Esophagus squamous epithelium (tissue), 5 donors: Measurements from ENCODE around the gene MINDY2. TPM values are rescaled to one million over a fixed set of nuclear protein-coding genes. Genes with fewer than 3 reads are reported as not detected.

ENCODE experiments used
- DNase-seq: peaks from one replicate; lab custom pipeline; 2025; lab: John Stamatoyannopoulos, UW
- H3K27ac ChIP-seq, 4 donors: fragments of 200-600 bp; sonication (generic); one replicate each; pipeline ENCODE4 v1.5.1; 2016 to 2019; ENCODE audit warnings: mild to moderate bottlenecking in 1 of 4
- H3K27me3 ChIP-seq, 4 donors: fragments of 200-600 bp; sonication (generic); 1 replicate in 3 of 4; 2 replicates in 1 of 4; pipeline versions ENCODE4 v1.5.1 to v1.6.0; 2017 to 2021; ENCODE audit warnings: antibody characterized with exemption in 1 of 4
- H3K36me3 ChIP-seq, 3 donors: fragments of 200-600 bp; sonication (generic); one replicate each; pipeline ENCODE4 v1.5.1; 2016 to 2019
- H3K4me1 ChIP-seq, 3 donors: fragments of 200-600 bp; sonication (generic); one replicate each; pipeline ENCODE4 v1.5.1; 2017 to 2019
- H3K4me3 ChIP-seq, 4 donors: fragments of 200-600 bp; sonication (generic); 1 replicate in 3 of 4; 2 replicates in 1 of 4; pipeline ENCODE4 v1.5.1; 2016 to 2019; ENCODE audit warnings: mild to moderate bottlenecking in 2 of 4, moderate library complexity in 1 of 4
- H3K9me3 ChIP-seq, 3 donors: fragments of 200-600 bp; sonication (generic); one replicate each; pipeline ENCODE4 v1.5.1; 2016 to 2019
- POLR2A ChIP-seq, 4 donors: fragments of 450-650 bp; IDR thresholded peaks; one replicate each; pipeline ENCODE4 v1.6.1; 2017; ENCODE audit warnings: antibody characterized with exemption in 4 of 4, mild to moderate bottlenecking in 4 of 4, moderate library complexity in 3 of 4
- WGBS, 2 donors: methylation state at CpG; one replicate each; pipeline ENCODE4 v1.1.5; 2018; 5-methylcytosine and 5-hydroxymethylcytosine counted together
- intact Hi-C: fragments of 100-400 bp; cut with DNase I; formaldehyde crosslinking; loops from one replicate; pipeline ENCODE4 v1.15.0; 2022
- small RNA-seq, 4 donors: library from RNA; depleted of rRNA; stranded (forward); fragments of <200 nt; gene quantifications; one replicate each; pipeline ENCODE3, GENCODE V24; 2016
- total RNA-seq, 4 donors: library from RNA; depleted of rRNA; stranded (reverse); fragments of >200 nt; gene quantifications; one replicate each; pipeline ENCODE4 v1.1.0, GENCODE V29; 2016
- TF ChIP-seq, protein P1 (sequence below), 6 experiments: fragments of 450-650 bp in 4 of 6; fragments of 200-600 bp in 2 of 6; sonication (generic) in 2 of 6; IDR thresholded peaks; one replicate each; pipeline ENCODE4 v1.5.1; 2016 to 2019; ENCODE audit warnings: antibody characterized with exemption in 6 of 6, mild to moderate bottlenecking in 4 of 6, moderate library complexity in 4 of 6
- donor health status: DM: yes; HTN: yes; CAD: no.

The MINDY2 gene
- total RNA-seq, 4 donors from 2014 or later = 9.1 to 17.0 (median 13.9) TPM

GRCh38 chr15:58910456-58910855 is 139.4 kb downstream of the MINDY2 start:
- DNase-seq = no peak
- Histone ChIP-seq H3K4me3 (no peak overlapping the region), H3K27me3 (no peaks in the 10 kb centered on the region), H3K27ac (no peak overlapping the region), H3K36me3 (peaks cover 0 to 95% (median 15%) of the 10 kb centered on the region in 3 donors), H3K9me3 (no peaks in the 10 kb centered on the region), H3K4me1 (no peaks in the 10 kb centered on the region)
- 90 to 93% methylated on average over 4 of the region's 4 CpGs for WGBS, 2 donors
- intact Hi-C loops = no loop called here
- TF ChIP-seq, protein P1, sequence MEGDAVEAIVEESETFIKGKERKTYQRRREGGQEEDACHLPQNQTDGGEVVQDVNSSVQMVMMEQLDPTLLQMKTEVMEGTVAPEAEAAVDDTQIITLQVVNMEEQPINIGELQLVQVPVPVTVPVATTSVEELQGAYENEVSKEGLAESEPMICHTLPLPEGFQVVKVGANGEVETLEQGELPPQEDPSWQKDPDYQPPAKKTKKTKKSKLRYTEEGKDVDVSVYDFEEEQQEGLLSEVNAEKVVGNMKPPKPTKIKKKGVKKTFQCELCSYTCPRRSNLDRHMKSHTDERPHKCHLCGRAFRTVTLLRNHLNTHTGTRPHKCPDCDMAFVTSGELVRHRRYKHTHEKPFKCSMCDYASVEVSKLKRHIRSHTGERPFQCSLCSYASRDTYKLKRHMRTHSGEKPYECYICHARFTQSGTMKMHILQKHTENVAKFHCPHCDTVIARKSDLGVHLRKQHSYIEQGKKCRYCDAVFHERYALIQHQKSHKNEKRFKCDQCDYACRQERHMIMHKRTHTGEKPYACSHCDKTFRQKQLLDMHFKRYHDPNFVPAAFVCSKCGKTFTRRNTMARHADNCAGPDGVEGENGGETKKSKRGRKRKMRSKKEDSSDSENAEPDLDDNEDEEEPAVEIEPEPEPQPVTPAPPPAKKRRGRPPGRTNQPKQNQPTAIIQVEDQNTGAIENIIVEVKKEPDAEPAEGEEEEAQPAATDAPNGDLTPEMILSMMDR (IDR thresholded peaks at IDR 0.05) = no peak
- no peak for TF ChIP-seq POLR2A (IDR thresholded peaks at IDR 0.05)

Small RNA genes lying within 50 kb of the gene (small RNA-seq; reads per million reads assigned to genes)
- gene RF00012 = 0 reads per million in 4 donors
- gene ZNF444P1 = 0 reads per million in 4 donors

Other genes with a start within 250 kb of the MINDY2 start
- 10 to 100 TPM; 34.3 to 61.3 (median 52.8) TPM for gene ADAM10, start 21.6 kb upstream of the MINDY2 start, total RNA-seq
- 100 to 1,000 TPM in 2 of 4 donors, 10 to 100 TPM in 2; 65.0 to 115 (median 92.5) TPM for gene SLTM, start 162.4 kb downstream of the MINDY2 start, total RNA-seq
- gene RNF111, start 216.4 kb downstream of the MINDY2 start, total RNA-seq = 10 to 100 TPM; 15.2 to 19.6 (median 16.5) TPM